ENCODE data around the gene PPP4R2. TPM values are rescaled to one million over a fixed set of nuclear protein-coding genes. Genes with fewer than 3 reads are reported as not detected.
"Not testable (repeated sequence)": the region's sequence is repeated elsewhere in the genome, so short reads cannot be mapped to it uniquely, and the experiment has no call there.

PPP4R2 gene
- total RNA-seq, 1 donor from 2014 or later: 24.3 TPM

GRCh38 chr3:73061416-73061815 is 64.8 kb downstream of the PPP4R2 start, which contains the start of gene EBLN2:
EBLN2 (plus strand) TSS chr3:73061659; CDS start chr3:73062082, 423 bp downstream.
- H3K9me3 ChIP-seq: no peaks in the 10 kb centered on the region
- TF ChIP-seq POLR2A (IDR thresholded peaks at IDR 0.05) (no peak), POLR2AphosphoS5 (IDR thresholded peaks at IDR 0.05; ENCODE audit: insufficient read depth in 1 of 2, low read depth in 1 of 2) (no peak)
- TF ChIP-seq, protein P1, sequence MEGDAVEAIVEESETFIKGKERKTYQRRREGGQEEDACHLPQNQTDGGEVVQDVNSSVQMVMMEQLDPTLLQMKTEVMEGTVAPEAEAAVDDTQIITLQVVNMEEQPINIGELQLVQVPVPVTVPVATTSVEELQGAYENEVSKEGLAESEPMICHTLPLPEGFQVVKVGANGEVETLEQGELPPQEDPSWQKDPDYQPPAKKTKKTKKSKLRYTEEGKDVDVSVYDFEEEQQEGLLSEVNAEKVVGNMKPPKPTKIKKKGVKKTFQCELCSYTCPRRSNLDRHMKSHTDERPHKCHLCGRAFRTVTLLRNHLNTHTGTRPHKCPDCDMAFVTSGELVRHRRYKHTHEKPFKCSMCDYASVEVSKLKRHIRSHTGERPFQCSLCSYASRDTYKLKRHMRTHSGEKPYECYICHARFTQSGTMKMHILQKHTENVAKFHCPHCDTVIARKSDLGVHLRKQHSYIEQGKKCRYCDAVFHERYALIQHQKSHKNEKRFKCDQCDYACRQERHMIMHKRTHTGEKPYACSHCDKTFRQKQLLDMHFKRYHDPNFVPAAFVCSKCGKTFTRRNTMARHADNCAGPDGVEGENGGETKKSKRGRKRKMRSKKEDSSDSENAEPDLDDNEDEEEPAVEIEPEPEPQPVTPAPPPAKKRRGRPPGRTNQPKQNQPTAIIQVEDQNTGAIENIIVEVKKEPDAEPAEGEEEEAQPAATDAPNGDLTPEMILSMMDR (IDR thresholded peaks at IDR 0.05): no peak
- no peak within 1 kb of the TSS for H3K4me3 ChIP-seq
- intact Hi-C loops (cut with DNase I): loop anchor here (10.0 kb wide), 1 partner anchor 107 kb away; no protein-coding TSS in a partner anchor
- H3K27ac ChIP-seq: no peak within 1 kb of the TSS
- no peak for DNase-seq (ENCODE audit: extremely low spot score in 2 of 2)
- no peaks in the 10 kb centered on the region for H3K27me3 ChIP-seq
- H3K36me3 ChIP-seq: peaks cover 0 to 28% of the 10 kb centered on the region in 2 donors
- peaks cover under 1% of the 10 kb centered on the region for H3K4me1 ChIP-seq

- not testable (repeated sequence) for H3K27ac ChIP-seq; H3K4me3 ChIP-seq; H3K9me3 ChIP-seq; H3K4me1 ChIP-seq; H3K27me3 ChIP-seq; DNase-seq (ENCODE audit: extremely low spot score in 2 of 2)
- intact Hi-C loops (cut with DNase I): loop anchor here (10.0 kb wide), 1 partner anchor 111 kb away; no protein-coding TSS in a partner anchor
- H3K36me3 ChIP-seq: peaks cover 0 to 28% of the 10 kb centered on the region in 2 donors
These were observed 69.6 kb downstream of the PPP4R2 start for GRCh38 chr3:73066243-73066642.

- Histone ChIP-seq H3K4me3 (no peak overlapping the region), H3K36me3 (peaks cover 0 to 16% of the 10 kb centered on the region in 2 donors), H3K4me1 (no peaks in the 10 kb centered on the region), H3K27ac (no peak overlapping the region), H3K27me3 (no peaks in the 10 kb centered on the region), H3K9me3 (no peaks in the 10 kb centered on the region)
- TF ChIP-seq, protein P1 (IDR thresholded peaks at IDR 0.05): no peak
- TF ChIP-seq POLR2A (IDR thresholded peaks at IDR 0.05): no peak
- no peak for TF ChIP-seq POLR2AphosphoS5 (IDR thresholded peaks at IDR 0.05; ENCODE audit: insufficient read depth in 1 of 2, low read depth in 1 of 2)
- no peak for DNase-seq (ENCODE audit: extremely low spot score in 2 of 2)
- intact Hi-C loops (cut with DNase I): loop anchor here (10.0 kb wide), 1 partner anchor 114 kb away; no protein-coding TSS in a partner anchor
These were observed 71.8 kb downstream of the PPP4R2 start for GRCh38 chr3:73068419-73068818.

- no peaks in the 10 kb centered on the region for H3K27me3 ChIP-seq
- peaks cover 0 to 14% of the 10 kb centered on the region in 2 donors for H3K36me3 ChIP-seq
- no peaks in the 10 kb centered on the region for H3K9me3 ChIP-seq
- no peaks in the 10 kb centered on the region for H3K4me1 ChIP-seq
- no peak overlapping the region for H3K27ac ChIP-seq
- intact Hi-C loops (cut with DNase I): loop anchor here (10.0 kb wide), 1 partner anchor 114 kb away; no protein-coding TSS in a partner anchor
- TF ChIP-seq POLR2A (IDR thresholded peaks at IDR 0.05) (no peak), POLR2AphosphoS5 (IDR thresholded peaks at IDR 0.05; ENCODE audit: insufficient read depth in 1 of 2, low read depth in 1 of 2) (no peak)
- TF ChIP-seq, protein P1 (IDR thresholded peaks at IDR 0.05): no peak
- DNase-seq (ENCODE audit: extremely low spot score in 2 of 2): no peak
- H3K4me3 ChIP-seq: no peak overlapping the region
These were observed 72.6 kb downstream of the PPP4R2 start for GRCh38 chr3:73069187-73069586.

DNA sequence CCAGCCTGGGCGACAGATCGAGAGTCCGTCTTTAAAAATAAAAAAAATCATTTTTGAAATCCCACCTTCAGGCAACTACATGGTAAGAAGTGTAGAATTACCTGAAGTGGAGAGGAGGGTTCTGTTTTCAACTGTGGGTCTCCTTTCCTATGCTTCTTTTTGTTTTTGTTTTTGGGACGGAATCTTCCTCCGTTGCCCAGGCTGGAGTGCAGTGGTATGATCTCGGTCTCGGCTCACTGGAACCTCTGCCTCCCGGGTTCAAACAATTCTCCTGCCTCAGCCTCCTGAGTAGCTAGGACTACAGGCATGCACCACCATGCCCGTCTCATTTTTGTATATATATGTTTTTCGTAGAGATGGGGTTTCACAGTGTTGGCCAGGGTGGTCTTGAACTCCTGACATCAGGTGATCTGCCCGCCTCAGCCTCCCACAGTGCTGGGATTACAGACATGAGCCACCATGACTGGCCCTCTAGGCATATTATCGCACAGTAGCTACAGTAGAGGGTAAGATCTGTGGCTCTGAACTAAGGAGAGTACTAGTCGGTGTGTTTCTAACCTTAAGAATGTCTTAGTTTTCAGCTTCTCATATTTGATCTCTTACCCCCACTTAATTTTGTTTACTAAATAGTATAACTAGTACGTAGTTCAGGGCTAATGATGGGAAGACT is 73.3 kb downstream of the PPP4R2 start:
- Histone ChIP-seq H3K9me3 (no peaks in the 10 kb centered on the region), H3K4me1 (no peaks in the 10 kb centered on the region), H3K27ac (no peak overlapping the region), H3K36me3 (peaks cover 0 to 6% of the 10 kb centered on the region in 2 donors), H3K4me3 (no peak overlapping the region), H3K27me3 (no peaks in the 10 kb centered on the region)
- intact Hi-C loops (cut with DNase I): loop anchor here (10.0 kb wide), 1 partner anchor 115 kb away; no protein-coding TSS in a partner anchor
- no peak for DNase-seq (ENCODE audit: extremely low spot score in 2 of 2)
- TF ChIP-seq POLR2AphosphoS5 (IDR thresholded peaks at IDR 0.05; ENCODE audit: insufficient read depth in 1 of 2, low read depth in 1 of 2) (no peak), POLR2A (IDR thresholded peaks at IDR 0.05) (no peak)
- TF ChIP-seq, protein P1 (IDR thresholded peaks at IDR 0.05): no peak
